Pulmonary artery endothelial cell (primary cell): ENCODE results near the gene PLCB4. TPM values are rescaled to one million over a fixed set of nuclear protein-coding genes. Genes with fewer than 3 reads are reported as not detected.
A peak's percentile ranks its signal among the peaks of the same experiment; 100 is the strongest.

Experiments used
- DNase-seq: peaks from one replicate; pipeline ENCODE4 v3.0.0-alpha.2; 2011; ENCODE audit warnings: low read depth, low spot score
- total RNA-seq: library from RNA; depleted of rRNA; stranded (reverse); fragments of >200 nt; gene quantifications from 2 replicates; pipeline ENCODE4 v1.2.3, GENCODE V29; 2014

Gene PLCB4
- total RNA-seq, 1 donor from 2014 or later = 1.3 TPM

- DNase-seq = no peak
These were observed 31.8 kb downstream of the PLCB4 start for GRCh38 chr20:9100691-9101090.

GRCh38 chr20:9102456-9102855 is 33.6 kb downstream of the PLCB4 start:
- no peak for DNase-seq

GRCh38 chr20:9103955-9104354 is 35.1 kb downstream of the PLCB4 start:
- DNase-seq = no peak

- DNase-seq = no peak
These were observed 39.4 kb downstream of the PLCB4 start for GRCh38 chr20:9108260-9108659.

GRCh38 chr20:9109566-9109965 is 40.7 kb downstream of the PLCB4 start:
- DNase-seq = no peak

- no peak for DNase-seq
These were observed 41.5 kb downstream of the PLCB4 start for GRCh38 chr20:9110365-9110764.

GRCh38 chr20:9110916-9111432 is 42.1 kb downstream of the PLCB4 start:
- DNase-seq = no peak

- peak; percentile 7 for DNase-seq
These were observed 43.9 kb downstream of the PLCB4 start for GRCh38 chr20:9112541-9113515.

- DNase-seq = no peak
These were observed 45.8 kb downstream of the PLCB4 start for GRCh38 chr20:9114709-9115108.

GRCh38 chr20:9117548-9117947 is 48.7 kb downstream of the PLCB4 start:
- DNase-seq = no peak

- no peak for DNase-seq
These were observed 50.9 kb downstream of the PLCB4 start for GRCh38 chr20:9119776-9120175.

- no peak for DNase-seq
These were observed 52.3 kb downstream of the PLCB4 start for GRCh38 chr20:9121211-9121610.

- no peak for DNase-seq
These were observed 53.7 kb downstream of the PLCB4 start for GRCh38 chr20:9122571-9122970.

GRCh38 chr20:9126527-9126926 is 57.6 kb downstream of the PLCB4 start:
- DNase-seq = no peak

GRCh38 chr20:9128568-9128967 is 59.7 kb downstream of the PLCB4 start:
- DNase-seq = no peak

GRCh38 chr20:9129756-9130155 is 60.9 kb downstream of the PLCB4 start:
- DNase-seq = no peak

GRCh38 chr20:9130521-9130920 is 61.6 kb downstream of the PLCB4 start:
- DNase-seq = no peak

GRCh38 chr20:9131841-9132240 is 63.0 kb downstream of the PLCB4 start:
- DNase-seq = no peak

GRCh38 chr20:9134346-9134745 is 65.5 kb downstream of the PLCB4 start:
- no peak for DNase-seq

GRCh38 chr20:9136114-9136513 is 67.2 kb downstream of the PLCB4 start:
- no peak for DNase-seq

GRCh38 chr20:9137001-9137400 is 68.1 kb downstream of the PLCB4 start:
- DNase-seq = no peak

GRCh38 chr20:9139106-9139833 is 70.4 kb downstream of the PLCB4 start:
- no peak for DNase-seq
